SHP77 (cell line): ENCODE results near the gene DNAH7.

Experiments
- DNase-seq, 2 experiments: peaks; one replicate each; lab custom pipeline; 2025; lab: John Stamatoyannopoulos, UW

DNAH7 gene

DNA sequence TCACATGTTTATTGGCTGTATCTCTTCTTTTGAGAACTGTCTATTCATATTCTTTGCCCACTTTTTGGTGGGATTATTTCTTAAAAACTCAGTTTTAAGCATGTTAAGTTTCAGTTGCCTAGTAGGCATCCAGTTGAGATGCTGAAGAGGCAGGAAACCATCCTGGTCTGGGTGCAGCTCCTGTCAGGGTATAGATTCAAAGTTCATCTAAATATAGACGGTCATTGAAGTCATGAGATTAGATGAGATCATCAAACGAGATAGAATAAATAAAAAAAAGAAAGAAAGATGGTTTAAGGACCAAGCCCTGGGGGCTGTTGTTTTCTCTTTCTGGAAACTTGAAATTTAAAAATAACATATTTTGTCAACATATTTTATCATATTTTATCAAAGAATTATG lies 9.2 kb upstream of the DNAH7 start:
- DNase-seq: no peak

GRCh38 chr2:196076778-196077568 lies 8.3 kb upstream of the DNAH7 start:
- no peak for DNase-seq

DNA sequence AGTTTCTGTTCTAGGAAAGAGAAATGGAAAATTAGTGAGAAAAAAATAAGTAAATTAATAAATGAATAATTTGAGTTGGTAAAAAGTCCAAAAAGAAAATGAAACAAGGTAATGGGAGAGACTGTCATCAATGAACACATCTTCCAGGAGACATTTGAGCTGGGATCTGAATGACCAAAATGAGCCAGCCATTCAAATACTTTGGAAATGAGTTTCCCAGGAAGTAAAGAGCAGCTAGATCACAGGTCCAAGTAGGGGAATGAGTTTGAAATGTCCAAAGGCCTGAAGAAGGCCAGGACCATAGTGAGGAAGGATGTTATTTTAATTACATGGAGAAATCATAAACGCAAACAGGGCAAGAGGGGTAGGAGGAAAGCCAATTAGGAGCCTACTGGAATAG lies 6.6 kb upstream of the DNAH7 start:
- no peak for DNase-seq

DNA sequence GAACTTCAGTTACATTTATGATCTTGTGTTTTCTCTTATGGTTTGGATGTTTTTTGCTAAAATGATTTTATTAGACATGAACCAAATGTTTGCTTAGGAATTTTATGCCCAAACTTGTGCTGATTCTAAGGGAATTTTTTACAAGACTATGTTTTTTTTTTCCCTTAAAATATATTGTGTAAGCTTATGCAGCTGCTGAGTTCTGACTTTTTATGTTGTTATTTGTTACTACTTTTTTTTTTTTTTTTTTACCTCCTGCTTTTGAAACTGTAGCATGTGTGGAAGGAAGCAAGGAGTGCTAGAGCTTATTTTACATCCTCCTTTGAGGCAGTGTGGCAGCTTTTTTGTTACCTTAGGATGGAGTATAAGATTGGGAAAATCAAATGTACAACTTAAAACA lies 6.0 kb upstream of the DNAH7 start:
- no peak for DNase-seq

GRCh38 chr2:196073521-196073920 lies 4.9 kb upstream of the DNAH7 start:
- no peak for DNase-seq

DNA sequence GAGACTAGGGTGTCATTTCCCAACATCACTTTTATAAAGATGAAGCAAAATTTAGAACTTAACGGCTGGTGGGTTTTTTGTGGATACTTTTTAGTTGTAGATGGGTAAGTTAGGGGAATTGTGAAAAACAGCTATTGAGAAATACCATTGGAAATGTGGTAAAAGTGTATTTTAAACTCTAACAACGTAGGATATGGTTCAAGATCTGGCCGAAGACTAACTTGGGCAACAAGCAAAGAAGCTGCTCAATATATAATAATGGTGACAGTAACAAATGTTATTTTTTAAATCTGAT lies 1.6 kb downstream of the DNAH7 start:
- no peak for DNase-seq

DNA sequence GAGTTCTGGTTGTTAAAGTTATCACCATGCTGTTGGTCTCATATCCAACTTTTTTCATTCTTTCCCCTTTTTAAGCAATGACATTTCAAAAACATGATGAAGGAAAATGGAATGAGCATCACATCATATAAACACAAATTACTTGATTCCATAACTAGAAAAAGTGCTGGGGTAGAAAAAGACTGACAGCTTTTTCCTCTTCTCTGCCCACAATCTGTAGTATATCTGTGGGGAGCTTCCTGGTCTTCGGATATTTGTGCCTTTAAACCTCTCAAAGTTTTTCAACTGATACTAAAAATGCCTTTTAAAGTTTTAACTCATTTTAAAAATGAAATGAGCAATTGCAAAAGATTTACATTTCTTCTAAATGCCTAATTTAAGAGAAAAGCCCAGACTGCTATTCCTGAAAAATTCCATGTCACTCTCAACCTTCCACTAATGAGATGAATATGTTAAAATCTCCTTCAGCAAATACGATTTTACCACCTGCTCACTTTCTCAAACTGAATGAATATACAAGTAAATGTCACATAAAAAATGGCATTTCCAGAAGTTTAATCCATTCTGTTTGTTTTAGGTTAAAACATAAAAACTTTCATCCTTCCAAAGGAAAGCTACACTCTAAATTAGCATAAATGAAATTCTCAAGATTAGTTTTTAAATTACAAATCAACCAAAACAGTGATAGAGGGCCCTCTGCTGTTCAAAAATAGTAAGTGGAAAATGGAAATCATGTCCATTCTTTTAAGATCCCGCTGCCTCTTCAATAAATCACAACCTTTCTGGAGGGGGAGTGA lies 2.1 kb downstream of the DNAH7 start:
- peak; percentile 39 to 57 for DNase-seq

- no peak for DNase-seq
These were observed 4.9 kb downstream of the DNAH7 start for GRCh38 chr2:196063773-196064172.

- DNase-seq: no peak
These were observed 9.1 kb downstream of the DNAH7 start for GRCh38 chr2:196059491-196059960.

- DNase-seq: no peak
These were observed 14.0 kb downstream of the DNAH7 start for GRCh38 chr2:196054631-196055030.

DNA sequence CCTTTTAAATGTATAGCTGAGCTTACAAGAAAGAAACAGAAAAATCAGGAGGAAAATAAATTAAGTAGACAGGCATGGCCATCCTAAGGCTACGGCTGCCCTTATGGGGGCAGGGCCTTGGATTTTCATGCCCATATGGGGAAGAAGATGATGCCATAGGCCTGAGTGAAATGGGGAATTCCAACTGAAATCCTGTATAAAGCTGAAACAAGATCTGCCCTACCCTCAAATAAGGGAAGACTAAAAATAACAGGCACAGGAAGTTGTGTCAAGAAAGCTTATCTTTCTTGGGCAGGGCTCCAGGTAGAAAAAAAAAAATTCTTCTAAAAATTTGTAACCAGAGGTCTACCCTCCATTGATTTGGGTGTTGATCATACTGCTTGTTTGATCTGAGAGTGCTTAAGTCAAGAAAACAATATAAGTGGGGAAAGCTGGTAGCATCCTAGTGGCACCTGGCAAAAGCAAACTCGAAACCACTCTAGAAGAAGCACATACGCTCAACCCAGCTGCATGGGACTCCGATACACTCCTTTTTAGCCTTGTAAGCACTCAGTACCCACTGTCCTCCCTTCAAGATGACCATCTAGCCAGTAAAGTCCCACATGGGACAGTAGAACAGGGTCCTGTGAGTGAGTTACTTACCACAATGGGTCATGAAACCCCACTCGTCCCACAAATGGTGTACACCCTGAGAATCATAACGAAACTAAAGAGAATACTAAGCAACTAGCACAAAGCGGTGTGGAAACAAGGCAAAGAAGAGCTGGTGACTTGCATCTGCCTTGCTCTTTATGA lies 22.3 kb downstream of the DNAH7 start:
- no peak for DNase-seq

- no peak for DNase-seq
These were observed 26.9 kb downstream of the DNAH7 start for GRCh38 chr2:196041786-196042185.

- no peak for DNase-seq
These were observed 28.4 kb downstream of the DNAH7 start for GRCh38 chr2:196040218-196040617.

DNA sequence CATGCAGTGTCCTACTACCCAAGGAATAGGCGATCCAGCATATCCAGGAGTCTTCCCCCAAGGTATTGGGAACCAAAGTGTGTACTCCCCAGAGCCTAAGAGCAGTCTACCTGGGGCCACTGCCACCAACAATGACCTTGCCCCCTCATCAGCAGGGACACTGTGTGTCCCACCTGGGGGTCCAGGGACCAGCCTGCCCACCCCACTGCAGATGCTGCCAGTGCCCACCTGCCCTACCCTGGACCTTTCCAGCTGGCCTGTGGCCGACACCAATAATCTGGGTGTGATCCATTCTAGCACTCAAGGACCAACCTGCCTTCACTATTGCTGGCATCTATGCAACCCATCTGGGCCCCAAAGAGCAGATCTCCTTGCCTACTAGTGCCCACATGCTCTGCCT lies 32.2 kb downstream of the DNAH7 start:
- DNase-seq: no peak

GRCh38 chr2:196018037-196018436 lies 50.6 kb downstream of the DNAH7 start:
- DNase-seq: no peak

DNA sequence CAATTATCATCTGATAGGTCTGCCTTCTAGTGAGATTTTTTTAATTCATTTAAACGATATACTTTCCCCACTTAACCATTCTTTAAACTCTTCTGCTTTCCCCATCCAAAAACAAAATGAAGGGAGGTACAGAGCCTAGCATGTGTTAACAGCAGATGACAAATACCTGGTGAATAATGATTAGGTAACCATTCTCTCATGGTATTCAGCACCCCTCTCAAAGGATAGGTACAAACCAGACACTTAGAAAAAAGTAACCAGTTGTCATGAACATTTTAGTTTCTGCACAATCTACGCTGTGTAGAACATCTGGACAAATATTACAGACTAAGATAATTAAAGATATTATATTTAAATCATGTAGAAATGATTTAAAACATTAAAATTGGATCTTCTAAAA lies 56.3 kb downstream of the DNAH7 start:
- no peak for DNase-seq

DNA sequence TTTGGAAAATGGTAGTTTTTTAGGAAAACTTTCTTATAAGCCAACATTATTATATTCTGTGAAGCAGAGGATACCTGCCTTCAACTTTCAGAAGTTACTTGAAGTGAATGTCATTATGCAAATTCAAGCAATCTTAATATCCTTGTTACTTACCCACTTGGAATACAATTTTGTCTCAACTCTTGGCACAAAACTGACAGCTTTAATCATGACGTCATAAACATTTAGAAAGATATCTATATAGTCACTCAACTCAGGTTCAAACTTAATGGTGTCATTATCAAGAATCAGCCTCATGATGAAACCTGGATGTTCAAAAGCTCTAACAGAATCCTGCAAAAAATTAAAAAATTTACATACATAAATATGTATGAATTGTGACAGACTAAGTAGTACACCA lies 68.1 kb downstream of the DNAH7 start:
- DNase-seq: no peak

GRCh38 chr2:195998070-195998469 lies 70.6 kb downstream of the DNAH7 start:
- DNase-seq: no peak

- no peak for DNase-seq
These were observed 73.1 kb downstream of the DNAH7 start for GRCh38 chr2:195995499-195995898.

GRCh38 chr2:195993623-195994022 lies 75.0 kb downstream of the DNAH7 start:
- no peak for DNase-seq

GRCh38 chr2:195985741-195986140 lies 82.9 kb downstream of the DNAH7 start:
- DNase-seq: no peak

- DNase-seq: no peak
These were observed 83.5 kb downstream of the DNAH7 start for GRCh38 chr2:195984923-195985726.
